ENCODE data around the gene NFIC. TPM values are rescaled to one million over a fixed set of nuclear protein-coding genes. Genes with fewer than 3 reads are reported as not detected.

NFIC gene
- total and polyA plus RNA-seq, 10 of the 15 experiments (the other 5 are each of a cell fraction or from before 2014, with no cell fraction given) = 0.71 to 53.5 (median 10.2) TPM

DNA sequence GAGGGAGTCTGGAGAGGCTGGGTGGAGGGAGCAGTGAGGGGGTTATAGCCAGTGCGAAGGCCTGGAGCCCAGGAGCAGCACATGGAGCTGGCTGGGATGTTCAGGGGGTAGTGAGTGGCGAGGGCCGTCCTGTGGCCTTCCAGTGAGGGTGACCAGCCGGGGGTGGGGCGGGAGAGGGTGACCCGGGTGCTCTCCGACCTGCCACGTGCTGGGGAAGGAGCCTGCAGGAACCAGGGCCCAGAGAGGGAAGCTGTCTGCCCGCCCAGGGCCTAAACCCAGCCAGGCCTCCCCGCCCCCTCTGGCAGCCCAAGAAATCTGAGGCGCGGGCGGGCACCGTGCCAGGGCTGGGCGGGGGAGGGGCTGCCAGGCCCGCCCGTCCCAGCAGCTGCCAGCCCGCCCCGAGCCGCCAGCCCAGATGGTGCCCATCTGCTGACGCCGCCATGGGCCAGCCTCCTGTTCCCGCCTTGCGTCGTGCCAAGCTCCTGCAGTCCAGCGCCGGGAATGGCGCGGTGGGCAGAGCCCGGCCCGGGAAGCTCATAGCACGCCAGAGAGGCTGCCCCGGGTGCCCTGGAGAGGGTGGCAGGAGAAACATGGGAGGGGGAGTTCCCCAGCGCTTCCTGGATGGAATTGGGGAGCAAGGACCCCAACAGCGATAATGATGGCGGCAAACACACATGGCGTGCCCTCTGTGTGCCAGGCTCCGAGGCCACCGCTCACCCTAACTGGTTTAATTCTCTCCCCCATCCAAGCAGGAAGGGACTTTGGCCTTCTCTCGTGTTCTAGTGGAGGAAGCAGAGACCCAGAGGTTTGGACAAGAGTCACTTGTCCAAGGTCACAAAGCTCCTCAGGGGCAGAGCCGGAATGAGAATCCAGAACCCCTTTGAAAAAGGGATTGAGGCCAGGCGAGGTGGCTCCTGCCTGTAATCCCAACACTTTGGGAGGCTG is 21.5 kb downstream of the NFIC start:
- Histone ChIP-seq H2AFZ (ENCODE audit: control insufficient read depth, low read depth, low read length) (no peak overlapping the region), H4K20me1 (ENCODE audit: control insufficient read depth, insufficient read depth) (peaks cover 5% of the 10 kb centered on the region; the same call in 1 of the 2 replicates), H3K36me3 (ENCODE audit: control insufficient read depth in 2 of 2, insufficient read depth in 2 of 2, low read length in 1 of 2) (peaks cover 0 to 24% of the 10 kb centered on the region in 2 experiments; a peak in 3 of 4 replicates), H3K79me2 (ENCODE audit: control insufficient read depth, insufficient read depth, low read length) (peaks cover 54% of the 10 kb centered on the region), H3K4me2 (ENCODE audit: control insufficient read depth, insufficient read depth) (no peak overlapping the region), H3K27ac (ENCODE audit: control insufficient read depth, insufficient read depth) (no peak overlapping the region), H3K4me1 (ENCODE audit: control insufficient read depth, insufficient read depth, low read length) (no peaks in the 10 kb centered on the region; the same call in 1 of the 2 replicates), H3K27me3 (replicated peaks in 1 of 2; ENCODE audit: control insufficient read depth in 2 of 2, insufficient read depth in 2 of 2, low read length in 1 of 2) (no peaks in the 10 kb centered on the region), H3K9ac (ENCODE audit: control insufficient read depth, insufficient read depth, low read length) (no peak overlapping the region), H3K4me3 (no peak overlapping the region), H3K9me3 (replicated peaks; ENCODE audit: control insufficient read depth, insufficient read depth, low read length) (no peaks in the 10 kb centered on the region)
- no TSS peak for BruUV-seq (replicated peaks)
- intact Hi-C loops (cut with micrococcal nuclease; ENCODE audit: unreplicated experiment) (no loop called here), in situ Hi-C loops (cut with MboI) (no loop called here)
- DNase-seq (ENCODE audit: low read depth, low spot score) = no peak
- CTCF ChIA-PET = no interaction called here
- POLR2A ChIA-PET = interaction anchor here (0.5 to 0.7 kb wide), 2 partner anchors 11 to 40 kb away, joined by 3 read pairs; no protein-coding TSS in a partner anchor
- RAD21 ChIA-PET (ENCODE audit: unreplicated experiment) = no interaction called here
- no peak for FAIRE-seq
- SMC1A ChIA-PET (ENCODE audit: uncharacterized antibody, unreplicated experiment) = no interaction called here
- 84% methylated on average over 35 of the region's 42 CpGs for WGBS (ENCODE audit: insufficient coverage, insufficient replicate concordance, low lambda C conversion rate, missing lambda C conversion rate)
- ATAC-seq = no peak
- TF ChIP-seq, protein P1, sequence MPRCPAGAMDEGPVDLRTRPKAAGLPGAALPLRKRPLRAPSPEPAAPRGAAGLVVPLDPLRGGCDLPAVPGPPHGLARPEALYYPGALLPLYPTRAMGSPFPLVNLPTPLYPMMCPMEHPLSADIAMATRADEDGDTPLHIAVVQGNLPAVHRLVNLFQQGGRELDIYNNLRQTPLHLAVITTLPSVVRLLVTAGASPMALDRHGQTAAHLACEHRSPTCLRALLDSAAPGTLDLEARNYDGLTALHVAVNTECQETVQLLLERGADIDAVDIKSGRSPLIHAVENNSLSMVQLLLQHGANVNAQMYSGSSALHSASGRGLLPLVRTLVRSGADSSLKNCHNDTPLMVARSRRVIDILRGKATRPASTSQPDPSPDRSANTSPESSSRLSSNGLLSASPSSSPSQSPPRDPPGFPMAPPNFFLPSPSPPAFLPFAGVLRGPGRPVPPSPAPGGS (IDR thresholded peaks at IDR 0.05; ENCODE audit: borderline replicate concordance, insufficient read depth, low read depth, low read length, poor library complexity, severe bottlenecking) = no peak
- TF ChIP-seq NFXL1 (IDR thresholded peaks at IDR 0.05; ENCODE audit: borderline replicate concordance) = no peak
- TF ChIP-seq, protein P2, sequence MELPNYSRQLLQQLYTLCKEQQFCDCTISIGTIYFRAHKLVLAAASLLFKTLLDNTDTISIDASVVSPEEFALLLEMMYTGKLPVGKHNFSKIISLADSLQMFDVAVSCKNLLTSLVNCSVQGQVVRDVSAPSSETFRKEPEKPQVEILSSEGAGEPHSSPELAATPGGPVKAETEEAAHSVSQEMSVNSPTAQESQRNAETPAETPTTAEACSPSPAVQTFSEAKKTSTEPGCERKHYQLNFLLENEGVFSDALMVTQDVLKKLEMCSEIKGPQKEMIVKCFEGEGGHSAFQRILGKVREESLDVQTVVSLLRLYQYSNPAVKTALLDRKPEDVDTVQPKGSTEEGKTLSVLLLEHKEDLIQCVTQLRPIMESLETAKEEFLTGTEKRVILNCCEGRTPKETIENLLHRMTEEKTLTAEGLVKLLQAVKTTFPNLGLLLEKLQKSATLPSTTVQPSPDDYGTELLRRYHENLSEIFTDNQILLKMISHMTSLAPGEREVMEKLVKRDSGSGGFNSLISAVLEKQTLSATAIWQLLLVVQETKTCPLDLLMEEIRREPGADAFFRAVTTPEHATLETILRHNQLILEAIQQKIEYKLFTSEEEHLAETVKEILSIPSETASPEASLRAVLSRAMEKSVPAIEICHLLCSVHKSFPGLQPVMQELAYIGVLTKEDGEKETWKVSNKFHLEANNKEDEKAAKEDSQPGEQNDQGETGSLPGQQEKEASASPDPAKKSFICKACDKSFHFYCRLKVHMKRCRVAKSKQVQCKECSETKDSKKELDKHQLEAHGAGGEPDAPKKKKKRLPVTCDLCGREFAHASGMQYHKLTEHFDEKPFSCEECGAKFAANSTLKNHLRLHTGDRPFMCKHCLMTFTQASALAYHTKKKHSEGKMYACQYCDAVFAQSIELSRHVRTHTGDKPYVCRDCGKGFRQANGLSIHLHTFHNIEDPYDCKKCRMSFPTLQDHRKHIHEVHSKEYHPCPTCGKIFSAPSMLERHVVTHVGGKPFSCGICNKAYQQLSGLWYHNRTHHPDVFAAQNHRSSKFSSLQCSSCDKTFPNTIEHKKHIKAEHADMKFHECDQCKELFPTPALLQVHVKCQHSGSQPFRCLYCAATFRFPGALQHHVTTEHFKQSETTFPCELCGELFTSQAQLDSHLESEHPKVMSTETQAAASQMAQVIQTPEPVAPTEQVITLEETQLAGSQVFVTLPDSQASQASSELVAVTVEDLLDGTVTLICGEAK (IDR thresholded peaks at IDR 0.05; ENCODE audit: borderline replicate concordance) = no peak
- TF ChIP-seq TBL1XR1 (IDR thresholded peaks at IDR 0.05; ENCODE audit: low read depth, low read length) = no peak
- TF ChIP-seq BCL11A (IDR thresholded peaks at IDR 0.05; ENCODE audit: low read depth, low read length) = no peak
- TF ChIP-seq HCFC1 (IDR thresholded peaks at IDR 0.05; ENCODE audit: low read length) = no peak
- TF ChIP-seq, protein P3, sequence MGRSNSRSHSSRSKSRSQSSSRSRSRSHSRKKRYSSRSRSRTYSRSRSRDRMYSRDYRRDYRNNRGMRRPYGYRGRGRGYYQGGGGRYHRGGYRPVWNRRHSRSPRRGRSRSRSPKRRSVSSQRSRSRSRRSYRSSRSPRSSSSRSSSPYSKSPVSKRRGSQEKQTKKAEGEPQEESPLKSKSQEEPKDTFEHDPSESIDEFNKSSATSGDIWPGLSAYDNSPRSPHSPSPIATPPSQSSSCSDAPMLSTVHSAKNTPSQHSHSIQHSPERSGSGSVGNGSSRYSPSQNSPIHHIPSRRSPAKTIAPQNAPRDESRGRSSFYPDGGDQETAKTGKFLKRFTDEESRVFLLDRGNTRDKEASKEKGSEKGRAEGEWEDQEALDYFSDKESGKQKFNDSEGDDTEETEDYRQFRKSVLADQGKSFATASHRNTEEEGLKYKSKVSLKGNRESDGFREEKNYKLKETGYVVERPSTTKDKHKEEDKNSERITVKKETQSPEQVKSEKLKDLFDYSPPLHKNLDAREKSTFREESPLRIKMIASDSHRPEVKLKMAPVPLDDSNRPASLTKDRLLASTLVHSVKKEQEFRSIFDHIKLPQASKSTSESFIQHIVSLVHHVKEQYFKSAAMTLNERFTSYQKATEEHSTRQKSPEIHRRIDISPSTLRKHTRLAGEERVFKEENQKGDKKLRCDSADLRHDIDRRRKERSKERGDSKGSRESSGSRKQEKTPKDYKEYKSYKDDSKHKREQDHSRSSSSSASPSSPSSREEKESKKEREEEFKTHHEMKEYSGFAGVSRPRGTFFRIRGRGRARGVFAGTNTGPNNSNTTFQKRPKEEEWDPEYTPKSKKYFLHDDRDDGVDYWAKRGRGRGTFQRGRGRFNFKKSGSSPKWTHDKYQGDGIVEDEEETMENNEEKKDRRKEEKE (IDR thresholded peaks at IDR 0.05) = no peak
- TF ChIP-seq IKZF1 (conservative IDR thresholded peaks at IDR 0.05) = no peak
- no peak for TF ChIP-seq CREB1 (IDR thresholded peaks at IDR 0.05; ENCODE audit: low read depth)
- TF ChIP-seq, protein P4, sequence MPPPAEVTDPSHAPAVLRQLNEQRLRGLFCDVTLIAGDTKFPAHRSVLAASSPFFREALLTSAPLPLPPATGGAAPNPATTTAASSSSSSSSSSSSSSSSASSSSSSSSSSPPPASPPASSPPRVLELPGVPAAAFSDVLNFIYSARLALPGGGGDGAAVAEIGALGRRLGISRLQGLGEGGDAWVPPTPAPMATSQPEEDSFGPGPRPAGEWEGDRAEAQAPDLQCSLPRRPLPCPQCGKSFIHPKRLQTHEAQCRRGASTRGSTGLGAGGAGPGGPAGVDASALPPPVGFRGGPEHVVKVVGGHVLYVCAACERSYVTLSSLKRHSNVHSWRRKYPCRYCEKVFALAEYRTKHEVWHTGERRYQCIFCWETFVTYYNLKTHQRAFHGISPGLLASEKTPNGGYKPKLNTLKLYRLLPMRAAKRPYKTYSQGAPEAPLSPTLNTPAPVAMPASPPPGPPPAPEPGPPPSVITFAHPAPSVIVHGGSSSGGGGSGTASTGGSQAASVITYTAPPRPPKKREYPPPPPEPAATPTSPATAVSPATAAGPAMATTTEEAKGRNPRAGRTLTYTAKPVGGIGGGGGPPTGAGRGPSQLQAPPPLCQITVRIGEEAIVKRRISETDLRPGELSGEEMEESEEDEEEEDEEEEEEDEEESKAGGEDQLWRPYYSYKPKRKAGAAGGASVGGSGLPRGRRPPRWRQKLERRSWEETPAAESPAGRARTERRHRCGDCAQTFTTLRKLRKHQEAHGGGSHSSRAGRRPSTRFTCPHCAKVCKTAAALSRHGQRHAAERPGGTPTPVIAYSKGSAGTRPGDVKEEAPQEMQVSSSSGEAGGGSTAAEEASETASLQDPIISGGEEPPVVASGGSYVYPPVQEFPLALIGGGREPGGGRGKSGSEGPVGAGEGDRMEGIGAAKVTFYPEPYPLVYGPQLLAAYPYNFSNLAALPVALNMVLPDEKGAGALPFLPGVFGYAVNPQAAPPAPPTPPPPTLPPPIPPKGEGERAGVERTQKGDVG (CRISPR knock-in tag; IDR thresholded peaks at IDR 0.05) = no peak
